ENCODE results near the gene RIMKLB.
"Not testable (repeated sequence)": the region's sequence is repeated elsewhere in the genome, so short reads cannot be mapped to it uniquely, and the experiment has no call there.

RIMKLB gene

DNA sequence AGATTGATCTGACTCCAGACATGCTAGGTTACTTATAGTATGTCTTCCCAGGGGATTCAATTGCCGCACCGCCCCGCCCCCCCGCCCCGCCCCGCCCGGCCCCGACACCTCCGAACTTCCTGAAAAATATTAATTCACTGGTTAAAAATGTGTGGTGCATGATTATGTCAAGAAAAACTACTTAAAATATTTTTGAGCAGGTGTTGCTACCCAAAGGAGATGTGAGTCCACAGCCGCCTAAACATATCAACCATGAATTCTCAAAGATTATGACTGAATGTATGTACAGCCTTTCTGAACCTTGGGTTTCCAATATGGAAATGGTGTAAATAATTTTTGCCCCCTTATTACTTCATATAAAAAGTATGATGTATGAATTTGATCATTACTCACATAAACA is 2.7 kb upstream of the RIMKLB start:
- DNase-seq = no peak

GRCh38 chr12:8696442-8697090 is 1.2 kb upstream of the RIMKLB start:
- no peak for DNase-seq

GRCh38 chr12:8697120-8697475 is 693 bp upstream of the RIMKLB start:
- peak; percentile 20 to 47 for DNase-seq

- peak; percentile 42 to 54 for DNase-seq
Measured at GRCh38 chr12:8698132-8698851, 501 bp downstream of the RIMKLB start.

DNA sequence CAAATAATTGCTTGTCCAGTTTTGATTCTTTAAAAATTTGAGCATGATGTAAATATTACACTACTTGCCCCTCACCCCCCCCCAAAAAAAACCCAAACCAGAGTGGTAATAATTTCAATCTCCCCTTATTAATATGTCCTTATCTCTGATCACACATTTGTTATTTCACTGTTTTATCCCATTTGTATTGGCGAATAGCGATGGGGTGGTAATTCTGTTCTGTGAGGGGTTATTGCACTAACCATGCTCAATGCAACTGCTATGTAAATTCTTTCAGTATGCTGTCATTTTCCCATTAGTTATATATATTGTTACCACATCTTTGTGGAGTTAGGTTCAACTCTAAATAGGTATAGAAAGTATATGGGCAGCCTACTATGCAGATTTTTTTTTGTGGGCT is 1.1 kb downstream of the RIMKLB start:
- no peak for DNase-seq

GRCh38 chr12:8699714-8700113 is 1.9 kb downstream of the RIMKLB start:
- no peak for DNase-seq

- DNase-seq = no peak
Measured at GRCh38 chr12:8701046-8701660, 3.4 kb downstream of the RIMKLB start.

GRCh38 chr12:8702159-8702558 is 4.4 kb downstream of the RIMKLB start:
- no peak for DNase-seq

DNA sequence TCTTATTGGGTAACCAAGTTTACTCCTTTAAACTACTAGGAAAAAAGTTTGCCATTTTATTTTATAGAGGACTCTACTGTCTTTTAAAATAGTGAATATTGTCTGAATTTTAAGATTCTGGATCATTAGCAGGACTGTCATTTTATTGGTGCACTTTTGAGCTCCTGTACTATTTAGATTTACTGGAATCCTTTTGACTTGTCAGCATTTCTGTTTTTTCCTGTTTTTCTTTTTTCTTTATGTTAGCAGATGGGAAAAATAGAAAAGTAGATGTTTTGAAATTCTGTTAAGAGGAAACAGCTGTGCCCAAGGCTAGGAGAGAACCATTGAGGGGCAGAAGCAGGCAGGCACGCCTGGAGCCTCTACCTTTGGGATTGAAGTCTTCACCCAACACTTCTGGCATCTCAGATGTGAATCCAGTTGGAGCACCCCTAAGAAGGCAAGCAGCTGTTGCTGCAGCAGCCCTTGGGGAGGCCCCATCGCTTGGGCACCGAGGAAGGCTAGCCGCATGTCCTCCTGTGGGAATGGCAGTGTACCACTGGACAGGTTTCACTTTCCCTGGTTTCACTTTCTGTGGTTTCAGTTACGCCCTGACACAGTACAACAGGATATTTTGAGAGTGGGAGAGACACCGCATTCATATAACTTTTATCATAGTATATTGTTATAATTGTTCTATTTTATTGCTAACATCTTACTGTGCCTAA is 11.5 kb downstream of the RIMKLB start:
- no peak for DNase-seq

DNA sequence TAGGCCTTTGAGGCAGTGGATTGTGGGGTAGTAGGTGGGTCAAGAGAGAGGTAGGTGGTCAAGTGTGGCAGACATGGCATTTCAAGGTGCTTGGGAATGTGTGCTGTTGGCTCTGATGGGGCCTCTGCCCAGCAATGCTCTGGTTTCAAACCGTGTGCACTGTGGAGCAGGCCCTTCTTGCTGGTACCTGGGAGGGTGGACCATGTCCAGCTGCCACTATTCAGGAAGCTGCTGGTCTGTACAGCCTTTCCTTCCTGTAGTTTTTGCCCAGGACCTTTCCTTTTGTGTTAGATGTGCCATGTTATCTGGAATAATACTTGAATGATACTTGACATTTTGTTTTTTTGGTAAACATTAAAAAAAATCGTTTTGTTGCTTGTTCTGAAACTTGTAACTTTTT is 14.8 kb downstream of the RIMKLB start:
- no peak for DNase-seq

- DNase-seq = no peak
Measured at GRCh38 chr12:8722286-8722800, 24.6 kb downstream of the RIMKLB start.

DNA sequence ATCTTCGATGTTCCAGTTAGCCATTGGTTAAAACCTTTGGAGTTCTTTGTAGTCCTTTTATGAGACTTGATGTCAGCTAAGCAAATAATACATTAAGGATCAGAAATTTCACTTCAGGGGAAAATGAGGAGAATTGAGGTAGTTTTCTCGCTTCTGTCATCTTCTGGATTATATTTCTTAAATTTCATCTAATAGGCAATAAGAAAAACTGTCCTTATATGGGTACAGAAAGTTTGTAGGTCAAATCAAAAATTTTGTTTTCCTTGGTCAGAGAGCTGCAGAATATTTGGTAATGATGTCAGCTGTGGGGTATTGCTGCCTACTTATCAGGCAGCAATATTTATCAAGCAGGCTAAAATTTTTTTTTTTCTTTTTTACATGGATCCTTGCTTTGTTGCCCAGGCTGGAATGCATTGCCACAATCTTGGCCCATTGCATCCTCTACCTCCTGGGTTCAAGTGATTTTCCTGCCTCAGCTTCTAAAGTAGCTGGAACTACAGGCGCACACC is 37.1 kb downstream of the RIMKLB start:
- DNase-seq = no peak

GRCh38 chr12:8742501-8742900 is 44.7 kb downstream of the RIMKLB start:
- no peak for DNase-seq

DNA sequence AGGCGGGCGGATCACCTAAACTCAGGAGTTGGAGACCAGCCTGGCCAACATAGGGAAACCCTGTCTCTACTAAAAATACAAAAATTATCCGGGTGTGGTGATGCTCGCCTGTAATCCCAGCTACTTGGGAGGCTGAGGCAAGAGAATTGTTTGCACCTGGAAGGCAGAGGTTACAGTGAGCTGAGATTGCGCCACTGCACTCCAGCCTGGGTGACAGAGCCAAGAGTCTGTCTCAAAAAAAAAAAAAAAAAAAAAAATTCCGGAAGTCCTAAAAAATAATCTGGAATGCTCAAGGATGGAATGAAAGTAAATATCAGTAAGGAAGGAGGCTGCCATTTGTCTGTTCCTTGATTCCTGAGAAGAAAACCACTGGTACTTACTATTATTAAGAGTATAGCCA is 45.3 kb downstream of the RIMKLB start:
- DNase-seq = not testable (repeated sequence)

DNA sequence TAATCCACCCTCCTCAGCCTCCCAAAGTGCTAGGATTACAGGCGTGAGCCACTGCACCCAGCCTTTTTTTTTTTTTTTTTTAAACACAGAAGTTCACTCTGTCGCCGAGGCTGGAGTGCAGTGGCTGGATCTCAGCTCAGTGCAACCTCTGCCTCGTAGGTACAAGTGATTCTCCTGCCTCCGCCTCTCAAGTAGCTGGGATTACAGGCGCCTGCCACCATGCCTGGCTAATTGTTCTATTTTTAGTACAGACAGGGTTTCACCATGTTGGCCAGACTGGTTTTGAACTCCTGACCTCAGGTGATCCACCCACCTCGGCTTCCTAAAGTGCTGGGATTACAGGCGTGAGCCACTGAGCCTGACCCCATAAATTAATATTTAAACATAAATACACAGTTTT is 47.8 kb downstream of the RIMKLB start:
- DNase-seq = not testable (repeated sequence)

DNA sequence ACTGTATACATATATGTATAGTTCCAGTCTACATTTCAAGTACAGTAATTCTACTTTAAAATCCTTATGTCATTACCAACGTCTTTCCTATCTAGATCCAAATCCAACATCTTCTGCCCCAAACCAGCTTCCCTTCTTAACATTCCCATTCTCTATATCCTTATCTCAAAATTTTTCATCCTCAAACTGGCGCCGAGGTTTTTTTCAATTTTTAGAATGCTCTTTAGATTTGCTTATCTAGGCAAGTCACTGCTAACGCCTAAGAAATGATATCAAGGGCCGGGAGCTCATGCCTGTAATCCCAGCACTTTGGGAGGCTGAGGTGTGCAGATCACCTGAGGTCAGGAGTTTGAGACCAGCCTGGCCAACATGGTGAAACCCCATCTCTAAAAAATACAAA is 48.3 kb downstream of the RIMKLB start:
- no peak for DNase-seq

DNA sequence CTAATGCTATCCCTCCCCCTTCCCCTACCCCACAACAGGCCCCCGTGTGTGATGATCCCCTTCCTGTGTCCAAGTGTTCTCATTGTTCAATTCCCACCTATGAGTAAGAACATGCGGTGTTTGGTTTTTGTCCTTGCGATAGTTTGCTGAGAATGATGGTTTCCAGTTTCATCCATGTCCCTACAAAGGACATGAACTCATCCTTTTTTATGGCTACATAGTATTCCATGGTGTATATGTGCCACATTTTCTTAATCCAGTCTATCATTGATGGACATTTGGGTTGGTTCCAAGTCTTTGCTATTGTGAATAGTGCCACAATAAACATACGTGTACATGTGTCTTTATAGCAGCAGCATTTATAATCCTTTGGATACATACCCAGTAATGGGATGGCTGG is 62.3 kb downstream of the RIMKLB start:
- DNase-seq = not testable (repeated sequence)

DNA sequence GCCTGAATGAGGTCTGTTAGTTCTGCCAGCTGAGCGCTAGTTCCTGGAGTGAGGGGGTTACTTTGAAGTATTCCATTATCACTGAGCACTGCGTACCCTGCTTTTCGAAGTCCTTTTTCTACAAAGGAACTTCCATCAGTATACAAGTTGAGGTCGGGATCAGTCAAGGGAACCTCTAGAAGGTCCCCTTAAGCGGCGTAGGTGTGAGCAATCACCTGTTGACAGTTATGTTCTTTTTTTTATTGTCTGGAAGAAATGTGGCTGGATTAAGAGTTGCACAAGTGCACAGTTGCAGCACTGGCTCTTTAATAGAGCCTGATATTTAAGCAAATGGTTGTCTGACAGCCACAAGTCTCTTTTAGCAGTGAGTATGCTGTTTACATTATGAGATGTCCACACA is 64.9 kb downstream of the RIMKLB start:
- DNase-seq = not testable (repeated sequence)

- not testable (repeated sequence) for DNase-seq
Measured at GRCh38 chr12:8766121-8766520, 68.3 kb downstream of the RIMKLB start.

DNA sequence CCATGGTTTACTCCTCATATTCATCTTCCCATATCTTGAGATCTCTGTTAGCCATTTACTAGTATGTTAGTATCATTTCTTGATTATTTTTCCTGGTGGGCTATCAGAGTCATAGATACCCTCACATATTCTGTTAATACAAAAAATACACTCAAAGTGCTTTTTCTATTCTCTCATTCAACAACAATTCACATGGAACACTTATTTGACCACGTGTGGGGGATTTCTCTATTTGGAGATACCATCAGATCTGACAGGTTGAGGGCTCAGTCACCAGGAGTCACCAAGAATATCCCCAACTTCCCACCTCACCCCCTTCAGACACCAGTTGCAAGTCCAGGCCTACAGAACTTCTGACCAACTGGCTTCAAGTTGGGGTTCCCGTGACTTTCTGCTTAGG is 72.7 kb downstream of the RIMKLB start:
- DNase-seq = no peak

DNA sequence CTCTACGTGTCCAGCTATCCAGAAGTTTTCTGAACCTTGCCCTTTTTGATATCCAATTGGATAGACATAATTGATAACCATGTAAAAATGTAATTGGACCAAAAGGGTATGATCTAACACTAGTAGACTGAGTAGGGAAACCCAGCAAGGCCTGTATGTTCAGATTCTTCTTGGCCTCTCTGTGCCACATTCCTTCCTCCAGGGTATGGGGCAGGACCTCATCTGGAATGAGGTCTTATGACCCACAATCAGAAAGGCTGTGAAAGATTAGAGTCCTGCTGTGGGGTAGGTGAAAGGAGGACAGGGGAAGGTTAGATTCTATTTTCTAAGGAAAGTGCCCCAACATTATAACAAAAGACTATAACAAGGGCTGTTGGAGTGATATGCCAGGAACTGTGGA is 73.3 kb downstream of the RIMKLB start:
- no peak for DNase-seq

- no peak for DNase-seq
Measured at GRCh38 chr12:8773461-8773860, 75.7 kb downstream of the RIMKLB start.

DNA sequence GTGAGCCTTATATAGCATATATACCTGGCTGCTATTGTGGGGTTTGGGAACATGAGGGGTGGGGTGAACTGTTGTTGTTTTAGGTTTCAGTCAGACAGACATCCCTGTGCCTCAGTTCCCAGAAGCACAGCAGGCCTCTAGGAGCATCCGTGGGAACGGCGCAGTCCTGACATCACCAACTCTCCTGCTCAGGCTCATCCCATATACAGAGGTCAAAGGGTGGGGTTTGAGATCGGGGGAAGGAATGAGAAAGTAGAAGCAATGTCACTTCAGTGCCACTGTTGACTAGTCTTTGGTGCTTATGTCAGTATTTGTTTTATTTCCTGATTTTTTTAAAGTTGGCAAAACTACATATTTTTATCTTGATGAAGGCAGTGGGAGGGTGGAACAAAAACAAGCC is 81.5 kb downstream of the RIMKLB start:
- DNase-seq = no peak

All from CD4-positive, alpha-beta T cell treated with Interleukin-1 beta for 1 hour (primary cell).